Measurements from ENCODE around the gene MBTPS2. TPM values are rescaled to one million over a fixed set of nuclear protein-coding genes. Genes with fewer than 3 reads are reported as not detected.
A peak's percentile ranks its signal among the peaks of the same experiment; 100 is the strongest.

MBTPS2 gene
- polyA plus RNA-seq, 3 donors, result 2.0 to 7.4 (median 4.6) TPM

DNA sequence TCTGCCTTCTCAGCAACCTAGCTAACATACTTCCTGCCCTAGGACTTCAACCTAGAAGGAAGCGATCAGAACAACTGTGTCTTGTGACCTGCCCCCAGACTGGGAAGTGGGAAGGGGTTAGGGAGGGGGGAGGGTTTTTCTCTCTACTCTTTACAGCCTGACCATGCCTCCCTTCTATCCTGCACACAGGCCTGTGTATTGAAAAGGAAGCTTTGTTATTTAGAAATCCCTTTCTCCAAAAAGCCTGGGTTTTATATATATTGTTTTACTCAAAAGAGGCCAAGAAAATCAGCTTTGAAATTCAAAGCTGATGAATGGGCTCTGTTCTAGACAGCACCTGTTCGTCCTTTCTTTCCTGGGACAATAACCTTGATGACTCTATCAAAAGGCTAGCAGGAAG, 65.9 kb downstream of the MBTPS2 start:
- H3K27me3 ChIP-seq (ENCODE audit: control insufficient read depth in 2 of 2, insufficient read depth in 2 of 2, low read length in 2 of 2), result no peaks in the 10 kb centered on the region
- no peak overlapping the region for H3K4me2 ChIP-seq (replicated peaks; ENCODE audit: extremely low read depth, low read length, poor library complexity, severe bottlenecking)
- H3K36me3 ChIP-seq (replicated peaks in 1 of 2; ENCODE audit: control insufficient read depth in 1 of 2, insufficient read depth in 2 of 2, low read length in 2 of 2), result no peaks in the 10 kb centered on the region
- no peak overlapping the region for H3K4me3 Mint-ChIP-seq
- no peak overlapping the region for H3K4me3 ChIP-seq (replicated peaks in 1 of 3; ENCODE audit: low read depth in 2 of 3, low read length in 3 of 3)
- H4K20me1 ChIP-seq (ENCODE audit: insufficient read depth, low read length), result no peaks in the 10 kb centered on the region
- H3K9me3 ChIP-seq (replicated peaks in 1 of 2; ENCODE audit: control insufficient read depth in 1 of 2, insufficient read depth in 1 of 2, low read length in 2 of 2), result no peaks in the 10 kb centered on the region
- no peaks in the 10 kb centered on the region for H3K27me3 Mint-ChIP-seq (ENCODE audit: low read depth in 3 of 3)
- H3K9me3 Mint-ChIP-seq, result peaks cover 0 to 5% (median 0%) of the 10 kb centered on the region in 7 donors
- H3K36me3 Mint-ChIP-seq, result no peaks in the 10 kb centered on the region
- no CpG with 5 or more reads among the region's 2 CpGs for WGBS (ENCODE audit: insufficient coverage)
- H3K79me2 ChIP-seq (ENCODE audit: insufficient read depth, low read length), result no peaks in the 10 kb centered on the region
- intact Hi-C loops (cut with micrococcal nuclease), result no loop called here
- H3K4me1 Mint-ChIP-seq, result peaks cover 5% of the 10 kb centered on the region
- H3K4me1 ChIP-seq (ENCODE audit: control insufficient read depth in 1 of 2, insufficient read depth in 2 of 2, low read length in 2 of 2), result no peaks in the 10 kb centered on the region
- no peak overlapping the region for H3K9ac ChIP-seq (ENCODE audit: insufficient read depth, low read length, poor library complexity, severe bottlenecking)
- DNase-seq, result peak in 1 of 3 donors; percentile 2
- H3K27ac Mint-ChIP-seq, result peak overlapping the region in 1 of 7 donors; percentile 64
- no peak overlapping the region for H3K27ac ChIP-seq (ENCODE audit: low read depth in 1 of 2, low read length in 2 of 2)
- TF ChIP-seq, protein P1, sequence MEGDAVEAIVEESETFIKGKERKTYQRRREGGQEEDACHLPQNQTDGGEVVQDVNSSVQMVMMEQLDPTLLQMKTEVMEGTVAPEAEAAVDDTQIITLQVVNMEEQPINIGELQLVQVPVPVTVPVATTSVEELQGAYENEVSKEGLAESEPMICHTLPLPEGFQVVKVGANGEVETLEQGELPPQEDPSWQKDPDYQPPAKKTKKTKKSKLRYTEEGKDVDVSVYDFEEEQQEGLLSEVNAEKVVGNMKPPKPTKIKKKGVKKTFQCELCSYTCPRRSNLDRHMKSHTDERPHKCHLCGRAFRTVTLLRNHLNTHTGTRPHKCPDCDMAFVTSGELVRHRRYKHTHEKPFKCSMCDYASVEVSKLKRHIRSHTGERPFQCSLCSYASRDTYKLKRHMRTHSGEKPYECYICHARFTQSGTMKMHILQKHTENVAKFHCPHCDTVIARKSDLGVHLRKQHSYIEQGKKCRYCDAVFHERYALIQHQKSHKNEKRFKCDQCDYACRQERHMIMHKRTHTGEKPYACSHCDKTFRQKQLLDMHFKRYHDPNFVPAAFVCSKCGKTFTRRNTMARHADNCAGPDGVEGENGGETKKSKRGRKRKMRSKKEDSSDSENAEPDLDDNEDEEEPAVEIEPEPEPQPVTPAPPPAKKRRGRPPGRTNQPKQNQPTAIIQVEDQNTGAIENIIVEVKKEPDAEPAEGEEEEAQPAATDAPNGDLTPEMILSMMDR (IDR thresholded peaks at IDR 0.05), result no peak
- no peak overlapping the region for H2AFZ ChIP-seq (ENCODE audit: insufficient read depth, low read depth, low read length, poor library complexity, severe bottlenecking)

DNA sequence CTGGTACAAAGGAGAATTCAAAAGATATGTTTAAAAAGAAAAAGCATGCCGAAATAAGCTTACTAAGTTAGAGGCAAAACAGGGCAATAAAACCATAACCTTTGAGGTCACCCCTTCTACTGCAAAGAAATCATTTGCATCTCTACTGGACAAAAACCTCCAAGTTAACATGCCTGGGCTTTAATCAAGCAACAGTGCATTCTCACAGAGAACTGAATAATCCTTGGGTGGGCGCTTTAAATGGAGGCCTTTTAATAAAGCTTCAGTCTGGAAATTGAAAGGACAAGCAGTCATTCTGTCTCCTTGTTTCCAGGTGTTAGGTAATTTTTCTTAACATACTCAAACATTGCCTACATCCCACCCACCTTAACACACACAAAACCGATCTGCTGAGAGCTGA, 66.5 kb downstream of the MBTPS2 start:
- H3K9ac ChIP-seq (ENCODE audit: insufficient read depth, low read length, poor library complexity, severe bottlenecking), result no peak overlapping the region
- no peaks in the 10 kb centered on the region for H3K27me3 ChIP-seq (ENCODE audit: control insufficient read depth in 2 of 2, insufficient read depth in 2 of 2, low read length in 2 of 2)
- Mint-ChIP-seq H3K9me3 (peaks cover 0 to 5% (median 0%) of the 10 kb centered on the region in 7 donors), H3K36me3 (no peaks in the 10 kb centered on the region), H3K4me1 (peaks cover 5% of the 10 kb centered on the region), H3K27me3 (ENCODE audit: low read depth in 3 of 3) (no peaks in the 10 kb centered on the region), H3K27ac (no peak overlapping the region), H3K4me3 (no peak overlapping the region)
- no peaks in the 10 kb centered on the region for H3K36me3 ChIP-seq (replicated peaks in 1 of 2; ENCODE audit: control insufficient read depth in 1 of 2, insufficient read depth in 2 of 2, low read length in 2 of 2)
- no peaks in the 10 kb centered on the region for H3K9me3 ChIP-seq (replicated peaks in 1 of 2; ENCODE audit: control insufficient read depth in 1 of 2, insufficient read depth in 1 of 2, low read length in 2 of 2)
- no peak overlapping the region for H3K4me3 ChIP-seq (replicated peaks in 1 of 3; ENCODE audit: low read depth in 2 of 3, low read length in 3 of 3)
- H4K20me1 ChIP-seq (ENCODE audit: insufficient read depth, low read length), result no peaks in the 10 kb centered on the region
- intact Hi-C loops (cut with micrococcal nuclease), result no loop called here
- no peaks in the 10 kb centered on the region for H3K4me1 ChIP-seq (ENCODE audit: control insufficient read depth in 1 of 2, insufficient read depth in 2 of 2, low read length in 2 of 2)
- no peak overlapping the region for H3K4me2 ChIP-seq (replicated peaks; ENCODE audit: extremely low read depth, low read length, poor library complexity, severe bottlenecking)
- WGBS (ENCODE audit: insufficient coverage), result no CpG with 5 or more reads among the region's 3 CpGs
- no peak overlapping the region for H3K27ac ChIP-seq (ENCODE audit: low read depth in 1 of 2, low read length in 2 of 2)
- DNase-seq, result no peak
- TF ChIP-seq, protein P1 (IDR thresholded peaks at IDR 0.05), result no peak
- H2AFZ ChIP-seq (ENCODE audit: insufficient read depth, low read depth, low read length, poor library complexity, severe bottlenecking), result no peak overlapping the region
- no peaks in the 10 kb centered on the region for H3K79me2 ChIP-seq (ENCODE audit: insufficient read depth, low read length)
